ENCODE results near the gene GCA. TPM values are rescaled to one million over a fixed set of nuclear protein-coding genes. Genes with fewer than 3 reads are reported as not detected.

GCA gene
- total RNA-seq, 5 donors from 2014 or later (not counting 1 experiment from before 2014, with no cell fraction given): 6.5 to 12.8 (median 10.0) TPM

DNA sequence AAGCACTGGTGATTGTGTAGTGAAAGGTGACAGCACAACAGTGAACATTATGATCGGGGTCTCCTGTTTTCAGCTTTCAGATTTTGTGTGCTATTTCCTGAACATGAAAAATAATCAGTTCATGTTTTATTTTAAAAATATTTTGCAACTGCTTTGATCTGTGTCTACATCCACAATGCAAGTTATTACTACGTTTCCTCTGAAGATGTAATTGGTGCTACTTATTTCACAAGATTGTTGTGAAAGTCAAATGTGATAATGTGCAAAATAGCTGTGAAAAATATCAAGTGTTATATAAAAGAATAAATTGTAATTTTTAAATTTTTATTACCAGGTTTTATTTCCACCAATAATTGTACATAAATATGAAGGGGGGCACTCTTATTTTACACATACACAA lies 6.1 kb upstream of the GCA start:
- H3K27me3 Mint-ChIP-seq: no peaks in the 10 kb centered on the region
- no CpG with 5 or more reads among the region's 2 CpGs for WGBS (ENCODE audit: insufficient coverage)
- ChIA-PET CTCF (interaction anchor here (0.5 to 1.5 kb wide), 3 partner anchors 16 to 170 kb away, joined by 3 to 5 read pairs (median 4); partner anchors contain the start of gene IFIH1 (in 1 of the 2)), POLR2A (interaction anchor here in 1 of 2 donors (0.6 to 1.0 kb wide), 2 partner anchors 35 to 1562 kb away, joined by 3 read pairs; no protein-coding TSS in a partner anchor)
- H3K4me3 Mint-ChIP-seq: no peak overlapping the region
- H3K36me3 Mint-ChIP-seq: no peaks in the 10 kb centered on the region
- H3K27ac Mint-ChIP-seq: no peak overlapping the region
- H3K4me1 ChIP-seq (ENCODE audit: control insufficient read depth in 1 of 2, extremely low read depth in 1 of 2, insufficient read depth in 2 of 2, low read length in 2 of 2): no peaks in the 10 kb centered on the region
- no peaks in the 10 kb centered on the region for H3K9me3 Mint-ChIP-seq
- H3K4me3 ChIP-seq (ENCODE audit: control insufficient read depth in 1 of 2, extremely low read depth in 1 of 2, low read length in 1 of 2): no peak overlapping the region
- DNase-seq (no peak), ATAC-seq (replicated peaks in 1 of 4) (no peak)
- H3K4me1 Mint-ChIP-seq: peaks cover 0 to 1% (median under 1%) of the 10 kb centered on the region in 3 donors
- no peak overlapping the region for H3K27ac ChIP-seq (ENCODE audit: low read length)
- H3K27me3 ChIP-seq (replicated peaks in 1 of 2; ENCODE audit: control insufficient read depth in 2 of 2, extremely low read depth in 1 of 2, insufficient read depth in 2 of 2, low read length in 1 of 2): no peaks in the 10 kb centered on the region
- H3K9me3 ChIP-seq: no peaks in the 10 kb centered on the region
- no peaks in the 10 kb centered on the region for H3K36me3 ChIP-seq (ENCODE audit: control insufficient read depth in 2 of 2, extremely low read depth in 1 of 2, insufficient read depth in 1 of 2, low read length in 1 of 2)

DNA sequence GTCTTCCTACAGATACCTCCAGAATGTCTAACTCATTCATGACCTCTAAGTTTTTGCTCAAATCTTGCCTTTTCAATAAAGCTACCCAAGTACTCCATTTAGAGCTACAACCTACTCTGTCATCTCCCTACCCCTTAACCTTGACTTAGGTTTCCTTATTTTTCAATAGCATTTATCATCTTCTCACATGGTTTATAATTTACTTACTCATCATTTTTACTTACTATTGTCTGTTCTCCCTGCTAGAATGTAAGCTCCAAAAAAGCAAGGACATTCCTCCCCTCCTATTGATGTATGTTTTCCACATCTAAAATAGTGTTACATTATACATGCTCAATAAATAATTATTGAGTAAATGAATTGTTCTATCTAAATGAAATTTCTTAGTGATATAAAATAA lies 3.1 kb upstream of the GCA start:
- no peaks in the 10 kb centered on the region for H3K36me3 Mint-ChIP-seq
- Histone ChIP-seq H3K27ac (ENCODE audit: low read length) (no peak overlapping the region), H3K4me3 (ENCODE audit: control insufficient read depth in 1 of 2, extremely low read depth in 1 of 2, low read length in 1 of 2) (no peak overlapping the region), H3K27me3 (replicated peaks in 1 of 2; ENCODE audit: control insufficient read depth in 2 of 2, extremely low read depth in 1 of 2, insufficient read depth in 2 of 2, low read length in 1 of 2) (no peaks in the 10 kb centered on the region), H3K4me1 (ENCODE audit: control insufficient read depth in 1 of 2, extremely low read depth in 1 of 2, insufficient read depth in 2 of 2, low read length in 2 of 2) (peaks cover 8 to 9% of the 10 kb centered on the region in 2 experiments), H3K9me3 (no peaks in the 10 kb centered on the region), H3K36me3 (ENCODE audit: control insufficient read depth in 2 of 2, extremely low read depth in 1 of 2, insufficient read depth in 1 of 2, low read length in 1 of 2) (no peaks in the 10 kb centered on the region)
- H3K27ac Mint-ChIP-seq: no peak overlapping the region
- POLR2A ChIA-PET: interaction anchor here in 1 of 2 donors (0.5 kb wide), 1 partner anchor 37 kb away, joined by 6 read pairs; no protein-coding TSS in a partner anchor
- no peaks in the 10 kb centered on the region for H3K9me3 Mint-ChIP-seq
- CTCF ChIA-PET: interaction anchor here (0.7 to 1.3 kb wide), 3 partner anchors 23 to 429 kb away, joined by 3 to 5 read pairs (median 5); no protein-coding TSS in a partner anchor
- H3K27me3 Mint-ChIP-seq: no peaks in the 10 kb centered on the region
- no peak for DNase-seq
- H3K4me3 Mint-ChIP-seq: no peak overlapping the region
- no peak for ATAC-seq (replicated peaks in 1 of 4)
- H3K4me1 Mint-ChIP-seq: peaks cover 11 to 21% (median 20%) of the 10 kb centered on the region in 3 donors

DNA sequence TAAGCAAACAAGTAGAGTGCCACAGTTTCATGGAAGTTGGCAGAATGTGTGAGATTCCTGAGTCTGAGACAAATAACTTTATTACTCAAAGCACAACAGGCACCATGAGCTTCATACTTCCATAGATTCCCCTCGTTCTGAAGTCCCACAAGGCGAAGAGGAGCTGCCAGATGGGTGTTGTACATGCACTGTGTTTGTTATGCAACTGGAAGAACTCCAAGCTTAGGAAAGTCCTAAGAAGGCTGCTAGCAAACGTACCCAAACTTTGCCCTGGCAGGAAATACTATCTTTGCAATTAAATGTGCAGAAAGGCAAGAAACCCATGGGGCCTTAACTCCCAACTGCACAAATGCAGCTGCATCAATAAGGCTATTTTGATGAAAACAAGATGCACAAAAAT lies 1.6 kb upstream of the GCA start:
- Histone ChIP-seq H3K27ac (ENCODE audit: low read length) (no peak overlapping the region), H3K4me3 (ENCODE audit: control insufficient read depth in 1 of 2, extremely low read depth in 1 of 2, low read length in 1 of 2) (no peak overlapping the region), H3K4me1 (ENCODE audit: control insufficient read depth in 1 of 2, extremely low read depth in 1 of 2, insufficient read depth in 2 of 2, low read length in 2 of 2) (peaks cover 8 to 9% of the 10 kb centered on the region in 2 experiments), H3K9me3 (no peaks in the 10 kb centered on the region), H3K27me3 (replicated peaks in 1 of 2; ENCODE audit: control insufficient read depth in 2 of 2, extremely low read depth in 1 of 2, insufficient read depth in 2 of 2, low read length in 1 of 2) (no peaks in the 10 kb centered on the region), H3K36me3 (ENCODE audit: control insufficient read depth in 2 of 2, extremely low read depth in 1 of 2, insufficient read depth in 1 of 2, low read length in 1 of 2) (no peaks in the 10 kb centered on the region)
- Mint-ChIP-seq H3K4me3 (no peak overlapping the region), H3K9me3 (no peaks in the 10 kb centered on the region), H3K27me3 (no peaks in the 10 kb centered on the region), H3K36me3 (no peaks in the 10 kb centered on the region), H3K4me1 (peaks cover 14 to 22% (median 21%) of the 10 kb centered on the region in 3 donors), H3K27ac (no peak overlapping the region)
- 100% methylated on average over 1 of the region's 3 CpGs for WGBS (ENCODE audit: insufficient coverage)
- no peak for ATAC-seq (replicated peaks in 1 of 4)
- DNase-seq: no peak
- POLR2A ChIA-PET: interaction anchor here in 1 of 2 donors (0.5 to 2.1 kb wide), 2 partner anchors 8 to 24 kb away, joined by 3 to 12 read pairs; partner anchors contain the start of gene IFIH1
- CTCF ChIA-PET: interaction anchor here (1.0 to 2.8 kb wide), 5 partner anchors 7 to 44 kb away, joined by 3 to 12 read pairs (median 11); partner anchors contain the start of gene IFIH1 (in 1 of the 2)

DNA sequence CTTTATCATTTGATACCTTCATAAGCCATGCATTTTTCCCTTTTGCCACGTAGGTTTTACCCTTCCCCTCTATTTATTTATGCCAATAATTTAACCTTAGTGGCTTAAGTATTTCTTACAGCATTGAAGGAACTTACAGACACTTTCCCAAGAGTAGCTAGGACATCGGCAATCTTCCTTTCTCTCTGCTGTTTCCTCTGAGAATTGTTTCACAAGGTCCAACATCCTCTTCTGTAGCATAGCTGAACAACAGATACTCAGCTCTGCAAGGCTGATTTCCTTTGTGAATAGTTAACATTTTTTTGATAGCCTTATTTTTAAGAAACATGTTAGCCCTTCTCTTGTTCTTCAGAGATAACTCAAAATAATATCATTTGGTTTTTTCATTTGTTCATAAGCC lies 1.1 kb upstream of the GCA start:
- no peak overlapping the region for H3K4me3 ChIP-seq (ENCODE audit: control insufficient read depth in 1 of 2, extremely low read depth in 1 of 2, low read length in 1 of 2)
- ATAC-seq (replicated peaks in 1 of 4) (no peak), DNase-seq (no peak)
- Mint-ChIP-seq H3K4me1 (peaks cover 14 to 22% (median 21%) of the 10 kb centered on the region in 3 donors), H3K36me3 (peaks cover under 1% of the 10 kb centered on the region), H3K9me3 (no peaks in the 10 kb centered on the region), H3K4me3 (peak overlapping the region; percentile 89 to 90 (median 89)), H3K27ac (no peak overlapping the region), H3K27me3 (no peaks in the 10 kb centered on the region)
- POLR2A ChIA-PET: interaction anchor here (0.5 to 2.1 kb wide), 3 partner anchors 8 to 31 kb away, joined by 3 to 12 read pairs (median 3); partner anchors contain the start of gene IFIH1 (in 1 of the 2)
- peaks cover 8 to 9% of the 10 kb centered on the region in 2 experiments for H3K4me1 ChIP-seq (ENCODE audit: control insufficient read depth in 1 of 2, extremely low read depth in 1 of 2, insufficient read depth in 2 of 2, low read length in 2 of 2)
- H3K27me3 ChIP-seq (replicated peaks in 1 of 2; ENCODE audit: control insufficient read depth in 2 of 2, extremely low read depth in 1 of 2, insufficient read depth in 2 of 2, low read length in 1 of 2): no peaks in the 10 kb centered on the region
- no peak overlapping the region for H3K27ac ChIP-seq (ENCODE audit: low read length)
- no CpG with 5 or more reads among the region's 2 CpGs for WGBS (ENCODE audit: insufficient coverage)
- no peaks in the 10 kb centered on the region for H3K36me3 ChIP-seq (ENCODE audit: control insufficient read depth in 2 of 2, extremely low read depth in 1 of 2, insufficient read depth in 1 of 2, low read length in 1 of 2)
- CTCF ChIA-PET: interaction anchor here (1.0 to 2.8 kb wide), 6 partner anchors 8 to 45 kb away, joined by 3 to 12 read pairs (median 8); partner anchors contain the start of gene IFIH1 (in 1 of the 2)
- H3K9me3 ChIP-seq: no peaks in the 10 kb centered on the region

DNA sequence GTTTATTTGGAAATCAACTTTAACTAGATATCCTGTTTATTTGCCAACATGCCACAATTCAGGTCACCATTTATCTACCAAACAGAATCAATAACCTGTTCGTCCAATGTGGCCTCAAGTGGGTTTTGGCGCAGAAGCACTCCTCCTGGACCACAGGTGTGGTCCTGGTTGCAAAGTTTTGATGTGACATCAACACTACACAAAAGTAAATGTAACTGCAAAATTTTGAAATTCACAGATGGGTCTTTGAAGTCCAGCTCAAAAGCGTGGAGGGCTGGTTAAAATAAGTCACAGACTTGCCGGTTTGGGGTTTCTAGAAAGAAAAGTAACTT lies 474 bp upstream of the GCA start:
- ATAC-seq (replicated peaks in 1 of 4): no peak
- Mint-ChIP-seq H3K27me3 (no peaks in the 10 kb centered on the region), H3K27ac (peak overlapping the region; percentile 68 to 74), H3K4me3 (peak overlapping the region; percentile 89 to 90 (median 89)), H3K9me3 (no peaks in the 10 kb centered on the region), H3K36me3 (peaks cover 4% of the 10 kb centered on the region), H3K4me1 (peaks cover 14 to 22% (median 21%) of the 10 kb centered on the region in 3 donors)
- no peak overlapping the region for H3K27ac ChIP-seq (ENCODE audit: low read length)
- DNase-seq: no peak
- ChIA-PET CTCF (interaction anchor here (1.0 to 2.8 kb wide), 6 partner anchors 9 to 45 kb away, joined by 3 to 12 read pairs (median 8); partner anchors contain the start of gene IFIH1 (in 1 of the 2)), POLR2A (interaction anchor here (0.6 to 2.1 kb wide), 3 partner anchors 24 to 47 kb away, joined by 4 to 12 read pairs (median 4); partner anchors contain the start of gene IFIH1 (in 1 of the 2))
- H3K36me3 ChIP-seq (ENCODE audit: control insufficient read depth in 2 of 2, extremely low read depth in 1 of 2, insufficient read depth in 1 of 2, low read length in 1 of 2): no peaks in the 10 kb centered on the region
- 42% methylated on average over 3 of the region's 4 CpGs for WGBS (ENCODE audit: insufficient coverage)
- no peaks in the 10 kb centered on the region for H3K9me3 ChIP-seq
- peak overlapping the region; percentile 29 to 75 for H3K4me3 ChIP-seq (ENCODE audit: control insufficient read depth in 1 of 2, extremely low read depth in 1 of 2, low read length in 1 of 2)
- no peaks in the 10 kb centered on the region for H3K27me3 ChIP-seq (replicated peaks in 1 of 2; ENCODE audit: control insufficient read depth in 2 of 2, extremely low read depth in 1 of 2, insufficient read depth in 2 of 2, low read length in 1 of 2)
- H3K4me1 ChIP-seq (ENCODE audit: control insufficient read depth in 1 of 2, extremely low read depth in 1 of 2, insufficient read depth in 2 of 2, low read length in 2 of 2): peaks cover 8 to 9% of the 10 kb centered on the region in 2 experiments

DNA sequence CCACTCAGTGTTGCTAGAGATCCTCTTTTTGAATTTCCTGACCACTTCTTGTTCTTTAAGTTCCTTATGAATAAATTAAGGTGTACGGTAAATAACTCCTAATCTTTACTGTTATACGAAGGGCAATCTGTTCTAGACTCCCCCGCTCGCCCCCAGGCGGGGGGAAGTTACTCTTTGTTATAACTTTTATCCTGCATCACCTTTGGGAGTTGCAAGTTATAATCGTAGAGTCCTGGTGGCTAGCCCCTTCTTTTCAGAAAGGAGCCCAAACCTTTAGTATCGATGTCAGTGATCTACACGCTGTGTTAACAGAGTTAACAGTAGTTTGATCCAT lies 652 bp downstream of the GCA start:
- H3K36me3 Mint-ChIP-seq: peaks cover 8% of the 10 kb centered on the region
- no peaks in the 10 kb centered on the region for H3K9me3 Mint-ChIP-seq
- no peaks in the 10 kb centered on the region for H3K36me3 ChIP-seq (ENCODE audit: control insufficient read depth in 2 of 2, extremely low read depth in 1 of 2, insufficient read depth in 1 of 2, low read length in 1 of 2)
- no peaks in the 10 kb centered on the region for H3K9me3 ChIP-seq
- peak in 5 of 35 experiments; percentile 3 to 35 (median 27) for DNase-seq
- H3K27me3 ChIP-seq (replicated peaks in 1 of 2; ENCODE audit: control insufficient read depth in 2 of 2, extremely low read depth in 1 of 2, insufficient read depth in 2 of 2, low read length in 1 of 2): no peaks in the 10 kb centered on the region
- ChIA-PET POLR2A (no interaction called here), CTCF (no interaction called here)
- H3K27ac ChIP-seq (ENCODE audit: low read length): no peak overlapping the region
- ATAC-seq (replicated peaks in 1 of 4): no peak
- H3K27me3 Mint-ChIP-seq: no peaks in the 10 kb centered on the region
- peaks cover 8 to 9% of the 10 kb centered on the region in 2 experiments for H3K4me1 ChIP-seq (ENCODE audit: control insufficient read depth in 1 of 2, extremely low read depth in 1 of 2, insufficient read depth in 2 of 2, low read length in 2 of 2)
- H3K4me1 Mint-ChIP-seq: peaks cover 14 to 22% (median 21%) of the 10 kb centered on the region in 3 donors
- H3K27ac Mint-ChIP-seq: peak overlapping the region in 1 of 2 donors; percentile 44
- peak overlapping the region; percentile 89 to 90 (median 89) for H3K4me3 Mint-ChIP-seq
- WGBS (ENCODE audit: insufficient coverage): no CpG with 5 or more reads among the region's 8 CpGs
- peak overlapping the region; percentile 75 to 84 for H3K4me3 ChIP-seq (ENCODE audit: control insufficient read depth in 1 of 2, extremely low read depth in 1 of 2, low read length in 1 of 2)
